Measurements from ENCODE around the gene CYGB. TPM values are rescaled to one million over a fixed set of nuclear protein-coding genes. Genes with fewer than 3 reads are reported as not detected.

Gene CYGB
- total RNA-seq, 4 donors from 2014 or later: 2.8 to 18.2 (median 10.4) TPM

DNA sequence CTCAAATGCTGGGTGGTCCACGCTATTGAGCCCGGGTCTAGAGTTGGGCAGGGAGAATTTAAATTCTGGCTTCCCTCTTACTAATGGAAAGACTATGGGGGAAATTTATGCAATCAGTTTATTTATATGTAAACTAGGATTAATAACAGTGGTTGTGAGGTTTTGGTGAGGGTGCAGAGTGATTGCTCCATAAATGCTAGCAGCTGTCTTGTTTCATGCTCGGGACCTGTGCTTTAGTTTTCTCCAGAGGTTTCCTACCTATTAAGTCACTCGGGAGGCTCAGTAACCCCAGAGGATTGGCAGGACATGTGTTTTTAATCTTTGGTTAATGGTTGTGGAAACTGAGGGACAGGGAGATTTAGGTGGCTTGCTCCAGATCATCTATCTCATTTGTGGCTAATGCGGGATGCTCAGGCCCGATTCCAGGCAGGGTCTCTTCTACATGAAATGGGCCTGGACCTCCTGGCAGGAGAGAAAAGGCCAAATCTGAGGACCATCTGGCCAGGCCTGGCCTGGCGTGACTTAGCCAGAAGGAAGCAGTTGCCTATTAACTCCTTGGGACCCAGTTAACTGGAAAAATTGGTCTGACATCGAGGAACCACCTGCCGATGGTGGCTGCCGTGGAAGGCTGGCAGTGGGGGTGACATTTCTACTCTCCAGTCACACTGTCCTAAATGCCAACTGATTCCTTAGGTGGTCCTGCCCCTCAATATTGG is 4.4 kb upstream of the CYGB start:
- WGBS: 91% methylated on average over 9 of the region's 10 CpGs
- TF ChIP-seq POLR2AphosphoS5 (IDR thresholded peaks at IDR 0.05) (no peak), POLR2A (IDR thresholded peaks at IDR 0.05) (no peak), EP300 (IDR thresholded peaks at IDR 0.05) (no peak)
- TF ChIP-seq, protein P1, sequence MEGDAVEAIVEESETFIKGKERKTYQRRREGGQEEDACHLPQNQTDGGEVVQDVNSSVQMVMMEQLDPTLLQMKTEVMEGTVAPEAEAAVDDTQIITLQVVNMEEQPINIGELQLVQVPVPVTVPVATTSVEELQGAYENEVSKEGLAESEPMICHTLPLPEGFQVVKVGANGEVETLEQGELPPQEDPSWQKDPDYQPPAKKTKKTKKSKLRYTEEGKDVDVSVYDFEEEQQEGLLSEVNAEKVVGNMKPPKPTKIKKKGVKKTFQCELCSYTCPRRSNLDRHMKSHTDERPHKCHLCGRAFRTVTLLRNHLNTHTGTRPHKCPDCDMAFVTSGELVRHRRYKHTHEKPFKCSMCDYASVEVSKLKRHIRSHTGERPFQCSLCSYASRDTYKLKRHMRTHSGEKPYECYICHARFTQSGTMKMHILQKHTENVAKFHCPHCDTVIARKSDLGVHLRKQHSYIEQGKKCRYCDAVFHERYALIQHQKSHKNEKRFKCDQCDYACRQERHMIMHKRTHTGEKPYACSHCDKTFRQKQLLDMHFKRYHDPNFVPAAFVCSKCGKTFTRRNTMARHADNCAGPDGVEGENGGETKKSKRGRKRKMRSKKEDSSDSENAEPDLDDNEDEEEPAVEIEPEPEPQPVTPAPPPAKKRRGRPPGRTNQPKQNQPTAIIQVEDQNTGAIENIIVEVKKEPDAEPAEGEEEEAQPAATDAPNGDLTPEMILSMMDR (IDR thresholded peaks at IDR 0.05): no peak
- peaks cover 6% of the 10 kb centered on the region for H3K27me3 ChIP-seq
- no peaks in the 10 kb centered on the region for H3K36me3 ChIP-seq
- no peak overlapping the region for H3K4me3 ChIP-seq
- no peak overlapping the region for H3K27ac ChIP-seq
- DNase-seq (ENCODE audit: low spot score in 2 of 2): no peak
- H3K4me1 ChIP-seq: peaks cover 84% of the 10 kb centered on the region
- H3K9me3 ChIP-seq: no peaks in the 10 kb centered on the region

DNA sequence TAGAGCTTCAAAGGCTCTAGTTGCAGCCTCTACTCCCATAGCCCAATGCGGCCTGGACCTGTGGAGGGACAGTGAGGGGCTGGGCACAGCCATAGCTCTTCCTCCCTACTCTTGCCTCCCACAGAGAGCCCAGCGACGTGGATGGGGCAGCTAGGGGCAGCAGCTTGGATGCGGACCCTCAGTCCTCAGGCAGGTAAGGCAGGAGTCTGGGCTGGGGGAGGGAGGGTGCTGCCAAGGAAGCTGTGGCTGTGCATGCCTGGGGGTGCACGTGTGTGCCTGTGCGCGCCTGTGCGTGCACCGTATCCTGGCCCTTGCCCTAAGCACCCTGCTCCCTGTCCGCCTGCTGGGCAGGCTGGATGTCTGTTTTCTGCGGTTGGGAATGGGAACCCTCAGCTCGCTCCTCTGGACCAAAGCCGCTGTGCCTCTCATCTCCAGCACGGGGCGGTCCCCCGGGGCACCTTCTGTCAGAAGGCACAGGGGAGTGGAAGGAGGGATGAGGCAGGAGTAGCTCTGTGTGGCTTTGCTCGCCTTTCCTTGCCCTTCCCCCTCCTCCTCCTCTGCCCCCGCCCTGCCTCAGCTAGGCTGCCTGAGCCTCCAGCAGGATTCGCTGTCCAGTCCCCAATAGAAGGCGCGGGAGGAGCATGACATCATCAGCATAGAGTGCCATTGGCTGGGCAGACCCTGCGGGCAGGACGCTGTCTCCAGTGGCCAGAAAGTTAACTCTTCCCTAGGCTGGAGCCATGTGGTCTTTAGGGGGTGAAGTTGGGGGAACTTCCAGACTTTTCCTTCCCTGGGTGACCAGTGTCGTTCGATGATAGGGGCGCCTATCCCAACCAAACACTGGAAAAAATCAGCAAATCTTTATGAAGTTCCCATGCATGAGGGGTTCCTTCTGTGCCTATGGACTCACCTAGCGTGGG is 3.1 kb upstream of the CYGB start:
- Histone ChIP-seq H3K4me1 (peaks cover 71% of the 10 kb centered on the region), H3K36me3 (no peaks in the 10 kb centered on the region), H3K27ac (no peak overlapping the region), H3K4me3 (peak overlapping the region; percentile 36), H3K27me3 (peaks cover 6% of the 10 kb centered on the region), H3K9me3 (no peaks in the 10 kb centered on the region)
- TF ChIP-seq POLR2AphosphoS5 (IDR thresholded peaks at IDR 0.05): peak in 2 of 3 donors; percentile 7 to 49
- TF ChIP-seq, protein P1 (IDR thresholded peaks at IDR 0.05): peak in 1 of 2 donors; percentile 21
- TF ChIP-seq POLR2A (IDR thresholded peaks at IDR 0.05): no peak
- DNase-seq (ENCODE audit: low spot score in 2 of 2): peak; percentile 95 to 96
- 27% methylated on average over 6 of the region's 27 CpGs for WGBS

DNA sequence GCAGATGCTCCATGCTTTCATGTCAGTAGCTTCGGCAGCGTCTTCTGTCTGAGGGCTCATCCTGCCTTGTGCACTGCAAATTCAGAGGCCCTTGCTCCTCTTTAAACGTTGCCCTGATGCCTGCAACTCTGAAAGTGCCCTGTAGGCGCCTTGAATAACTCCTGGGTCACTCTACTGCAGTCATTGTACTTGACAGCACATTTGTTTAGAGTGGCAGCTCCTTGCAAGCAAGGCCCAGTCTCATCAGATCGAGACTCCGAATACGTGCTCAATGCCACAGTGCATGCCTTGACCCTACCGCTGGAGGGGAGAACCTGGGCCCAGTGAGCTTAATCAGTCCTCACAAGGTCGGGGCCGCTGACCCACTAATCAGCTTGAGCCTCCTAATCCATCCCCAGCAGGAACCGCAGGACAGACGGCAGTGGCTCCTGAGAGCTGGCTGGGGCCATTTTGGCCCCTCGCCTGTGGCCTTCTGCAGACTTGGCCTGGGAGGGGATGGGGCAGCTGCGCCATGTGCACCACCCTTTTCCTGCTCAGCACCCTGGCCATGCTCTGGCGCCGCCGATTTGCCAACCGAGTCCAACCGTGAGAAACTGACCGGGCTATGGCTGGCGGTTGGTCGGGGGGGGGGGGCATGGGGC is 2.2 kb upstream of the CYGB start, which contains the start of gene PRCD:
TSS of gene PRCD (plus strand) at position 414 of the 641 bp plus-strand sequence. CDS start at position 512, 98 bp downstream.
- Histone ChIP-seq H3K4me3 (peak within 1 kb of the TSS; percentile 36), H3K27ac (no peak within 1 kb of the TSS), H3K4me1 (peaks cover 69% of the 10 kb centered on the region), H3K9me3 (no peaks in the 10 kb centered on the region), H3K27me3 (peaks cover 6% of the 10 kb centered on the region), H3K36me3 (no peaks in the 10 kb centered on the region)
- WGBS: 82% methylated on average over 18 of the region's 22 CpGs
- TF ChIP-seq POLR2A (IDR thresholded peaks at IDR 0.05) (no peak), POLR2AphosphoS5 (IDR thresholded peaks at IDR 0.05) (no peak), EP300 (IDR thresholded peaks at IDR 0.05) (no peak)
- TF ChIP-seq, protein P1 (IDR thresholded peaks at IDR 0.05): no peak
- DNase-seq (ENCODE audit: low spot score in 2 of 2): no peak

DNA sequence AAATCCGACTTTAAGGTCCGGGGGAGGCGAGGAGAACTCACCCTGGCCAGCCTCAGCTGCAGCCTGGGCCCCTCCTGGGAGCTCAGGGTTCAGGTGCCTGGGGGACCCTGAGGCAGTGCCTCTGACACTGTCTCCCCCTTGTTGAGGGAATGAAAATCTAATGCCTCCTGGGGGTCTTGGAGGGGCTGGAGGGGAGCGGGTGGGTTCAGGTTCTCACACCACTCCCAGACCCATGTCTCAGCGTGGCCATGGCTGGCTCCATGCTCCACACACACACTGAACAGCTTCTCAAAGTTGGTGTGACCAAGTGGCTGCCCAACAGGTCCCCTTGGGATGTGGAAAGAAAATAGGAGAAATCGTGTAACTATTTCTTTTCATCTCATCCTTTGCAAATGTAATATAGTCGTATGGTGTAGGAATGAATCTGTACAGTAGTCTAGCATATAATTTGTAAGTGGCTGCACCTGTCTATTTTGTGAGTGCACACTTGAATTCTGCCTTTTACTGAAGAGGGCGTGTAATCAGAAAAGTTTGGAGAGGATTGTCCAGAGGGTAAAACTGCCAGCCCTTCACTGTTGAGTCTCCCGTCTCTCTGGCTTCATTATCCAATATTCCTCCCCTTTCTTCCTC is 1.5 kb upstream of the CYGB start:
- H3K36me3 ChIP-seq: no peaks in the 10 kb centered on the region
- H3K27me3 ChIP-seq: peaks cover 6% of the 10 kb centered on the region
- DNase-seq (ENCODE audit: low spot score in 2 of 2): no peak
- H3K9me3 ChIP-seq: no peaks in the 10 kb centered on the region
- H3K4me1 ChIP-seq: peaks cover 64% of the 10 kb centered on the region
- TF ChIP-seq POLR2A (IDR thresholded peaks at IDR 0.05) (no peak), EP300 (IDR thresholded peaks at IDR 0.05) (no peak), POLR2AphosphoS5 (IDR thresholded peaks at IDR 0.05) (no peak)
- TF ChIP-seq, protein P1 (IDR thresholded peaks at IDR 0.05): no peak
- WGBS: 92% methylated on average over 9 of the region's 9 CpGs
- no peak overlapping the region for H3K27ac ChIP-seq
- peak overlapping the region; percentile 56 for H3K4me3 ChIP-seq
